Caco-2 (cell line): ENCODE data around the gene C1QBP. TPM values are rescaled to one million over a fixed set of nuclear protein-coding genes. Genes with fewer than 3 reads are reported as not detected.

Experiments
- BruUV-seq: library from RNA; stranded (reverse); fragments of 400-500 nt; replicated peaks from 2 replicates; lab custom pipeline; 2021; lab: Mats Ljungman, UMichigan
- CTCF ChIA-PET: fragments of 300-600 bp; sonication (Branson Sonifier 250); formaldehyde crosslinking; loops from one replicate; lab custom pipeline; 2022; ENCODE audit warnings: antibody characterized with exemption; lab: Charles Lee
- POLR2A ChIA-PET: fragments of 300-600 bp; sonication (Branson Sonifier 250); formaldehyde crosslinking; loops from one replicate; lab custom pipeline; 2022; ENCODE audit warnings: antibody characterized with exemption; lab: Charles Lee
- DNase-seq, 2 experiments: peaks; one replicate each; pipeline versions ENCODE4 v3.0.0 to v3.0.0-alpha.2; 2020 to 2022
- H3K27me3 ChIP-seq: replicated peaks from 2 replicates; pipeline ENCODE4 v1.6.0; 2011; ENCODE audit warnings: low read length; ENCODE audit not compliant: control insufficient read depth, insufficient read depth
- H3K36me3 ChIP-seq: 2 replicates; pipeline ENCODE4 v1.5.1; 2011; ENCODE audit warnings: low read length; ENCODE audit not compliant: control insufficient read depth, insufficient read depth
- H3K4me1 ChIP-seq: fragments of 250-450 bp; sonication (Bioruptor Pico); 2 replicates; pipeline ENCODE4 v1.5.1; 2020; ENCODE audit warnings: mild to moderate bottlenecking
- H3K4me3 ChIP-seq: 2 replicates; pipeline ENCODE4 v1.5.1; 2011; ENCODE audit warnings: low read depth, mild to moderate bottlenecking, control low read depth, low read length
- H3K9me3 ChIP-seq: fragments of 250-450 bp; sonication (Bioruptor Pico); 2 replicates; pipeline ENCODE4 v1.5.1; 2020; ENCODE audit warnings: mild to moderate bottlenecking, moderate library complexity
- H3K27ac Mint-ChIP-seq: one replicate; pipeline ENCODE4 v1.8.0; 2022; ENCODE audit warnings: mixed read lengths; ENCODE audit not compliant: unreplicated experiment
- H3K27me3 Mint-ChIP-seq: one replicate; pipeline ENCODE4 v1.8.0; 2022; ENCODE audit warnings: mixed read lengths; ENCODE audit not compliant: insufficient read depth, unreplicated experiment
- H3K36me3 Mint-ChIP-seq: one replicate; pipeline ENCODE4 v1.8.0; 2022; ENCODE audit warnings: mild to moderate bottlenecking, mixed read lengths; ENCODE audit not compliant: insufficient read depth, unreplicated experiment
- H3K4me1 Mint-ChIP-seq: one replicate; pipeline ENCODE4 v1.8.0; 2022; ENCODE audit warnings: low read depth, mixed read lengths; ENCODE audit not compliant: unreplicated experiment
- H3K4me3 Mint-ChIP-seq: one replicate; pipeline ENCODE4 v1.8.0; 2022; ENCODE audit warnings: mild to moderate bottlenecking, moderate library complexity, mixed read lengths; ENCODE audit not compliant: unreplicated experiment
- H3K9me3 Mint-ChIP-seq: one replicate; pipeline ENCODE4 v1.8.0; 2022; ENCODE audit warnings: mixed read lengths; ENCODE audit not compliant: unreplicated experiment
- CTCF ChIP-seq, 2 experiments: fragments of 200-600 bp in 1 of 2; IDR thresholded peaks; 1 replicate in 1 of 2; 2 replicates in 1 of 2; pipeline versions ENCODE4 v1.5.1 to v1.8.0; 2011 to 2022; ENCODE audit warnings: antibody characterized with exemption in 1 of 2, control low read depth in 1 of 2, inconsistent platforms in 1 of 2, low read depth in 1 of 2, low read length in 1 of 2, mild to moderate bottlenecking in 1 of 2, moderate library complexity in 1 of 2; ENCODE audit not compliant: insufficient read depth in 1 of 2, severe bottlenecking in 1 of 2, unreplicated experiment in 1 of 2
- intact Hi-C: fragments of 100-400 bp; cut with micrococcal nuclease; formaldehyde crosslinking; loops from one replicate; pipeline ENCODE4 v1.10.0; 2022; ENCODE audit not compliant: unreplicated experiment
- total RNA-seq: library from RNA; stranded (reverse); gene quantifications from 2 replicates; pipeline ENCODE4 v1.2.3, GENCODE V29; 2022

Gene C1QBP
- total RNA-seq, 1 experiment from 2014 or later, result 129 TPM

GRCh38 chr17:5430413-5430999, 8.4 kb downstream of the C1QBP start:
- intact Hi-C loops, result no loop called here
- H3K27me3 ChIP-seq, result no peaks in the 10 kb centered on the region
- H3K36me3 Mint-ChIP-seq, result peaks cover 62% of the 10 kb centered on the region
- H3K4me3 ChIP-seq, result no peak overlapping the region
- no peaks in the 10 kb centered on the region for H3K9me3 ChIP-seq
- peaks cover 4% of the 10 kb centered on the region; the same call in 1 of the 2 replicates for H3K36me3 ChIP-seq
- H3K4me3 Mint-ChIP-seq, result no peak overlapping the region
- no peaks in the 10 kb centered on the region for H3K9me3 Mint-ChIP-seq
- no peak for TF ChIP-seq CTCF (IDR thresholded peaks at IDR 0.05; ENCODE audit: insufficient read depth in 1 of 2, low read depth in 1 of 2, low read length in 1 of 2, severe bottlenecking in 1 of 2, unreplicated experiment in 1 of 2)
- no TSS peak for BruUV-seq
- no peak overlapping the region for H3K27ac Mint-ChIP-seq
- ChIA-PET POLR2A (no interaction called here), CTCF (interaction anchor here (0.6 kb wide), 1 partner anchor 37 kb away, joined by 5 read pairs; no protein-coding TSS in a partner anchor)
- H3K4me1 Mint-ChIP-seq, result no peaks in the 10 kb centered on the region
- H3K4me1 ChIP-seq, result no peaks in the 10 kb centered on the region
- no peaks in the 10 kb centered on the region for H3K27me3 Mint-ChIP-seq
- no peak for DNase-seq

GRCh38 chr17:5429191-5429887, 9.6 kb downstream of the C1QBP start:
- intact Hi-C loops, result no loop called here
- TF ChIP-seq CTCF (IDR thresholded peaks at IDR 0.05; ENCODE audit: insufficient read depth in 1 of 2, low read depth in 1 of 2, low read length in 1 of 2, severe bottlenecking in 1 of 2, unreplicated experiment in 1 of 2), result no peak
- no peaks in the 10 kb centered on the region for H3K27me3 ChIP-seq
- Mint-ChIP-seq H3K9me3 (no peaks in the 10 kb centered on the region), H3K27ac (no peak overlapping the region), H3K4me3 (no peak overlapping the region), H3K36me3 (peaks cover 58% of the 10 kb centered on the region), H3K27me3 (no peaks in the 10 kb centered on the region), H3K4me1 (no peaks in the 10 kb centered on the region)
- BruUV-seq, result no TSS peak
- CTCF ChIA-PET, result no interaction called here
- peaks cover 3% of the 10 kb centered on the region; the same call in 1 of the 2 replicates for H3K36me3 ChIP-seq
- DNase-seq, result no peak
- H3K9me3 ChIP-seq, result no peaks in the 10 kb centered on the region
- H3K4me1 ChIP-seq, result no peaks in the 10 kb centered on the region
- H3K4me3 ChIP-seq, result no peak overlapping the region
- POLR2A ChIA-PET, result interaction anchor here (1.1 kb wide), 1 partner anchor 10 kb away, joined by 4 read pairs; the partner anchor contains the start of genes NUP88 and RPAIN

DNA sequence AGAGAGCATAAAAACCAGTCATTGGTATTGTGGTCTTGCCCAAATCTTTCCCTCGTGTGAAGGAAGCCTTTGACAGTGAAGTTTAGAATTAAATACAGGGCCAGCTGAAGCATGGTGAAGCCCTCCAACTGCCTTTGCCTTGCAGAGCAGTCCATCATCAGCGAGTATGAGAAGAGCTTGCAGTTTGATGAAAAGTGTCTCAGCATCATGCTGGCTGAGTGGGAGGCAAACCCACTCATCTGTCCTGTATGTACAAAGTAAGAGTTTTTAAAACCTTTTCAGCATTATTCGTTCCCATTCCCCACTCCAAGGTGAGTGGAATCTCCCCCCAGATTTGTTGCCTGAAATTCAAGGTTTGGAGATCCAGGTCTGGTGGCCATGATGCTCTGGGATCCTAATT, 13.1 kb downstream of the C1QBP start:
- Mint-ChIP-seq H3K27ac (no peak overlapping the region), H3K9me3 (no peaks in the 10 kb centered on the region), H3K27me3 (no peaks in the 10 kb centered on the region), H3K36me3 (peaks cover 42% of the 10 kb centered on the region), H3K4me3 (no peak overlapping the region), H3K4me1 (no peaks in the 10 kb centered on the region)
- Histone ChIP-seq H3K36me3 (peaks cover 3% of the 10 kb centered on the region; the same call in 1 of the 2 replicates), H3K4me1 (no peaks in the 10 kb centered on the region), H3K9me3 (no peaks in the 10 kb centered on the region), H3K27me3 (no peaks in the 10 kb centered on the region), H3K4me3 (no peak overlapping the region)
- DNase-seq, result no peak
- ChIA-PET CTCF (no interaction called here), POLR2A (no interaction called here)
- BruUV-seq, result no TSS peak
- no peak for TF ChIP-seq CTCF (IDR thresholded peaks at IDR 0.05; ENCODE audit: insufficient read depth in 1 of 2, low read depth in 1 of 2, low read length in 1 of 2, severe bottlenecking in 1 of 2, unreplicated experiment in 1 of 2)
- intact Hi-C loops, result no loop called here
